ENCODE results near the gene PNP.
A peak's percentile ranks its signal among the peaks of the same experiment; 100 is the strongest.

The PNP gene

GRCh38 chr14:20469242-20469889, at the start of gene PNP:
PNP (plus strand) TSS chr14:20469406; CDS start chr14:20469525, 119 bp downstream.
- H3K4me1 Mint-ChIP-seq, result peaks cover 31% of the 10 kb centered on the region
- H3K36me3 Mint-ChIP-seq, result peaks cover 13% of the 10 kb centered on the region
- H3K27ac Mint-ChIP-seq, result peak within 1 kb of the TSS; percentile 95
- peak within 1 kb of the TSS; percentile 96 for H3K4me3 Mint-ChIP-seq
- ATAC-seq (ENCODE audit: low read depth) (peak; percentile 93), DNase-seq (ENCODE audit: low spot score in 2 of 2) (peak; percentile 80 to 83)
- H3K9me3 Mint-ChIP-seq, result no peaks in the 10 kb centered on the region
- H3K27me3 Mint-ChIP-seq, result no peaks in the 10 kb centered on the region

GRCh38 chr14:20419419-20419818, 49.8 kb upstream of the PNP start:
- no peak overlapping the region for H3K27ac Mint-ChIP-seq
- no peak for ATAC-seq (ENCODE audit: low read depth)
- H3K27me3 Mint-ChIP-seq, result no peaks in the 10 kb centered on the region

GRCh38 chr14:20421267-20421666, 47.9 kb upstream of the PNP start:
- peaks cover 13% of the 10 kb centered on the region for H3K4me1 Mint-ChIP-seq
- DNase-seq (ENCODE audit: low spot score in 2 of 2) (no peak), ATAC-seq (ENCODE audit: low read depth) (no peak)
- H3K36me3 Mint-ChIP-seq, result no peaks in the 10 kb centered on the region
- no peaks in the 10 kb centered on the region for H3K9me3 Mint-ChIP-seq
- no peaks in the 10 kb centered on the region for H3K27me3 Mint-ChIP-seq
- H3K27ac Mint-ChIP-seq, result no peak overlapping the region
- H3K4me3 Mint-ChIP-seq, result no peak overlapping the region

More at GRCh38 chr14:20419419-20419818, 49.8 kb upstream of the PNP start:
- Mint-ChIP-seq H3K36me3 (no peaks in the 10 kb centered on the region), H3K9me3 (no peaks in the 10 kb centered on the region), H3K4me3 (no peak overlapping the region), H3K4me1 (peaks cover 12% of the 10 kb centered on the region)
- DNase-seq (ENCODE audit: low spot score in 2 of 2), result no peak

GRCh38 chr14:20422886-20423285, 46.3 kb upstream of the PNP start:
- no peak overlapping the region for H3K4me3 Mint-ChIP-seq
- no peak overlapping the region for H3K27ac Mint-ChIP-seq
- no peaks in the 10 kb centered on the region for H3K9me3 Mint-ChIP-seq
- ATAC-seq (ENCODE audit: low read depth), result no peak
- H3K4me1 Mint-ChIP-seq, result peaks cover 22% of the 10 kb centered on the region
- no peaks in the 10 kb centered on the region for H3K27me3 Mint-ChIP-seq
- no peak for DNase-seq (ENCODE audit: low spot score in 2 of 2)
- H3K36me3 Mint-ChIP-seq, result no peaks in the 10 kb centered on the region

- Mint-ChIP-seq H3K36me3 (no peaks in the 10 kb centered on the region), H3K9me3 (no peaks in the 10 kb centered on the region), H3K4me1 (peaks cover 38% of the 10 kb centered on the region), H3K27me3 (no peaks in the 10 kb centered on the region), H3K4me3 (no peak overlapping the region), H3K27ac (no peak overlapping the region)
- ATAC-seq (ENCODE audit: low read depth) (no peak), DNase-seq (ENCODE audit: low spot score in 2 of 2) (no peak)
Measured at GRCh38 chr14:20424851-20425250, 44.4 kb upstream of the PNP start.

- peak in 1 of 2 donors; percentile 44 for DNase-seq (ENCODE audit: low spot score in 2 of 2)
- H3K27ac Mint-ChIP-seq, result peak overlapping the region; percentile 87
- H3K4me3 Mint-ChIP-seq, result peak overlapping the region; percentile 83
Measured at GRCh38 chr14:20427231-20428009, 41.8 kb upstream of the PNP start.

GRCh38 chr14:20428010-20428365, 41.2 kb upstream of the PNP start:
- H3K9me3 Mint-ChIP-seq, result no peaks in the 10 kb centered on the region
- no peaks in the 10 kb centered on the region for H3K27me3 Mint-ChIP-seq
- DNase-seq (ENCODE audit: low spot score in 2 of 2) (no peak), ATAC-seq (ENCODE audit: low read depth) (peak; percentile 5)
- H3K4me3 Mint-ChIP-seq, result peak overlapping the region; percentile 83
- H3K4me1 Mint-ChIP-seq, result peaks cover 44% of the 10 kb centered on the region
- no peaks in the 10 kb centered on the region for H3K36me3 Mint-ChIP-seq
- peak overlapping the region; percentile 87 for H3K27ac Mint-ChIP-seq

More at GRCh38 chr14:20427231-20428009, 41.8 kb upstream of the PNP start:
- H3K9me3 Mint-ChIP-seq, result no peaks in the 10 kb centered on the region
- H3K27me3 Mint-ChIP-seq, result no peaks in the 10 kb centered on the region
- H3K4me1 Mint-ChIP-seq, result peaks cover 44% of the 10 kb centered on the region
- peak; percentile 95 for ATAC-seq (ENCODE audit: low read depth)
- H3K36me3 Mint-ChIP-seq, result no peaks in the 10 kb centered on the region

- no peaks in the 10 kb centered on the region for H3K9me3 Mint-ChIP-seq
- peak overlapping the region; percentile 87 for H3K27ac Mint-ChIP-seq
- H3K4me3 Mint-ChIP-seq, result peak overlapping the region; percentile 74
- no peaks in the 10 kb centered on the region for H3K27me3 Mint-ChIP-seq
- no peaks in the 10 kb centered on the region for H3K36me3 Mint-ChIP-seq
- peaks cover 41% of the 10 kb centered on the region for H3K4me1 Mint-ChIP-seq
- ATAC-seq (ENCODE audit: low read depth), result no peak
- DNase-seq (ENCODE audit: low spot score in 2 of 2), result no peak
Measured at GRCh38 chr14:20428802-20429201, 40.4 kb upstream of the PNP start.

- no peak for DNase-seq (ENCODE audit: low spot score in 2 of 2)
- no peak for ATAC-seq (ENCODE audit: low read depth)
- Mint-ChIP-seq H3K4me1 (peaks cover 39% of the 10 kb centered on the region), H3K27ac (peak overlapping the region; percentile 87), H3K36me3 (no peaks in the 10 kb centered on the region), H3K9me3 (no peaks in the 10 kb centered on the region), H3K27me3 (no peaks in the 10 kb centered on the region), H3K4me3 (no peak overlapping the region)
Measured at GRCh38 chr14:20429801-20430669, 39.2 kb upstream of the PNP start.

- H3K27ac Mint-ChIP-seq, result no peak overlapping the region
- no peaks in the 10 kb centered on the region for H3K36me3 Mint-ChIP-seq
- H3K4me1 Mint-ChIP-seq, result peaks cover 22% of the 10 kb centered on the region
- no peak for ATAC-seq (ENCODE audit: low read depth)
- H3K27me3 Mint-ChIP-seq, result no peaks in the 10 kb centered on the region
- no peak overlapping the region for H3K4me3 Mint-ChIP-seq
- H3K9me3 Mint-ChIP-seq, result no peaks in the 10 kb centered on the region
- no peak for DNase-seq (ENCODE audit: low spot score in 2 of 2)
Measured at GRCh38 chr14:20434701-20435581, 34.3 kb upstream of the PNP start.

- Mint-ChIP-seq H3K4me1 (peaks cover 25% of the 10 kb centered on the region), H3K27me3 (no peaks in the 10 kb centered on the region), H3K4me3 (no peak within 1 kb of the TSS), H3K9me3 (no peaks in the 10 kb centered on the region), H3K27ac (no peak within 1 kb of the TSS), H3K36me3 (no peaks in the 10 kb centered on the region)
- DNase-seq (ENCODE audit: low spot score in 2 of 2), result no peak
- ATAC-seq (ENCODE audit: low read depth), result no peak
Measured at GRCh38 chr14:20435582-20436362, 33.4 kb upstream of the PNP start, which contains the start of gene KLHL33. KLHL33 (minus strand) TSS chr14:20436166; CDS start chr14:20435811, 355 bp downstream.

GRCh38 chr14:20436363-20436755, 32.8 kb upstream of the PNP start:
- Mint-ChIP-seq H3K4me3 (no peak overlapping the region), H3K4me1 (peaks cover 29% of the 10 kb centered on the region)

More at GRCh38 chr14:20436363-20436755, 32.8 kb upstream of the PNP start:
- no peak for ATAC-seq (ENCODE audit: low read depth)
- DNase-seq (ENCODE audit: low spot score in 2 of 2), result no peak
- no peaks in the 10 kb centered on the region for H3K36me3 Mint-ChIP-seq
- no peaks in the 10 kb centered on the region for H3K27me3 Mint-ChIP-seq
- H3K27ac Mint-ChIP-seq, result no peak overlapping the region
- H3K9me3 Mint-ChIP-seq, result no peaks in the 10 kb centered on the region
